Femur (tissue), 1 donor: ENCODE results near the gene SALL3.

Source experiments
- DNase-seq: peaks from one replicate; pipeline ENCODE4 v3.0.0-alpha.2; 2017

The SALL3 gene

DNA sequence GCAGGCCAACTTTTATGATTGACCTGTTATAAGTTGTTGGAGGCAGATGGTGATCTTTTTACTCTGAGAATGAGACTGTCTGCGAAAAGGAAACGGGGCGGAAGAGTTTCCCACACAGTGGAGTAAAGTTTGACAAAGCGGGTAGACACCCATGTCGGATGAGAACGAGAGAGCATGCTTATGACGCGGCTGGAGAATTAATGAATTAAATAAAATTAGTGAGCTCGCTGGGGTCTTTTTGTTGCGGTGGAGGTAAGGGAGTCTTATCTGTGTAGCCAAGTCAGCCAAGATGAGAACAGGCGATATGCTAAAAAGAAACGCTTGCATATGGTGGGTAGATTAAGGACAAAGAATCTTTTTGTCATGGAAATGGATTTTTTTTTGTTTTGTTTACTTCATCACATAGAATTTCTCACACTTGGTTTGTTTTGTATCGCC is 1.8 kb downstream of the SALL3 start:
- DNase-seq, result no peak

GRCh38 chr18:78981989-78982620 is 2.5 kb downstream of the SALL3 start:
- DNase-seq, result no peak

- DNase-seq, result peak; percentile 1
Measured at GRCh38 chr18:78983512-78983911, 3.9 kb downstream of the SALL3 start.

GRCh38 chr18:78984941-78985784 is 5.5 kb downstream of the SALL3 start:
- peak; percentile 12 for DNase-seq

GRCh38 chr18:78986018-78986481 is 6.4 kb downstream of the SALL3 start:
- peak; percentile 39 for DNase-seq

DNA sequence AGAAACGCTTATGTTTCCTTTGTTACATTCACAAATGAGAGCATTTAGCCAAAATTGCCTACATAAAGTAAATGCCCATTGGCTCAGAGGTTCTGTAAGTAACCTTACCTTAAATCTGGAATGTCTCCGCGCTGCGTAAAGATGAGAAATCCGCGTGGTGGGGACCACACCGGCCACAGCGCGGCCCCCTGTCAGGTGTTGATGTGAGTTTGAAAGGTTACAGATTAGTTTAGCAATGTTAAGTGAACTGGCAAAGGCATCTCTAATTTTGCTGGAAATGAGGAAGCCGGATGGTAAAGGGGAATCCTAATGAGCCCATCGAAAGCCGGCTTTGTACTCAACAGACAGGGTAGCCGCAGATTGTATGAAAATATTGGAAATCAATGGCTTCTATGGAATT is 11.8 kb downstream of the SALL3 start:
- no peak for DNase-seq

DNA sequence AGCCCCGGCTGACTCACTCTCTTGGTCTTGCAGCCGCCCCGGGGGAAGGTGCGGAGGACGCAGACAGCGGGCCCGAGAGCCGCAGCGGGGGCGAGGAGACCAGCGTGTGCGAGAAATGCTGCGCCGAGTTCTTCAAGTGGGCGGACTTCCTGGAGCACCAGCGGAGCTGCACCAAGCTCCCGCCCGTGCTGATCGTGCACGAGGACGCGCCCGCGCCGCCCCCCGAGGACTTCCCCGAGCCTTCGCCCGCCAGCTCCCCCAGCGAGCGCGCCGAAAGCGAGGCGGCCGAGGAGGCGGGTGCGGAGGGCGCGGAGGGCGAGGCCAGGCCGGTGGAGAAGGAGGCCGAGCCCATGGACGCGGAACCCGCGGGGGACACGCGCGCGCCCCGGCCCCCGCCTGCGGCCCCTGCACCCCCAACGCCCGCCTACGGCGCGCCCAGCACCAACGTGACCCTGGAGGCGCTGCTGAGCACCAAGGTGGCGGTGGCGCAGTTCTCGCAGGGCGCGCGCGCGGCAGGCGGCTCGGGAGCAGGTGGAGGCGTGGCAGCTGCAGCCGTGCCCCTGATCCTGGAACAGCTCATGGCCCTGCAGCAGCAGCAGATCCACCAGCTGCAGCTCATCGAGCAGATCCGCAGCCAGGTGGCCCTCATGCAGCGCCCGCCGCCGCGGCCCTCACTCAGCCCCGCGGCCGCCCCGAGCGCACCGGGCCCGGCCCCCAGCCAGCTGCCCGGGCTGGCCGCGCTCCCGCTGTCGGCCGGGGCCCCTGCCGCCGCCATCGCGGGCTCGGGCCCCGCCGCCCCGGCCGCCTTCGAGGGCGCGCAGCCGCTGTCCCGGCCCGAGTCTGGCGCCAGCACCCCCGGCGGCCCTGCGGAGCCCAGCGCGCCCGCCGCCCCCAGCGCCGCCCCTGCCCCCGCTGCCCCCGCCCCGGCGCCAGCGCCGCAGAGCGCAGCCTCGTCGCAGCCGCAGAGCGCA is 12.7 kb downstream of the SALL3 start:
- no peak for DNase-seq

DNA sequence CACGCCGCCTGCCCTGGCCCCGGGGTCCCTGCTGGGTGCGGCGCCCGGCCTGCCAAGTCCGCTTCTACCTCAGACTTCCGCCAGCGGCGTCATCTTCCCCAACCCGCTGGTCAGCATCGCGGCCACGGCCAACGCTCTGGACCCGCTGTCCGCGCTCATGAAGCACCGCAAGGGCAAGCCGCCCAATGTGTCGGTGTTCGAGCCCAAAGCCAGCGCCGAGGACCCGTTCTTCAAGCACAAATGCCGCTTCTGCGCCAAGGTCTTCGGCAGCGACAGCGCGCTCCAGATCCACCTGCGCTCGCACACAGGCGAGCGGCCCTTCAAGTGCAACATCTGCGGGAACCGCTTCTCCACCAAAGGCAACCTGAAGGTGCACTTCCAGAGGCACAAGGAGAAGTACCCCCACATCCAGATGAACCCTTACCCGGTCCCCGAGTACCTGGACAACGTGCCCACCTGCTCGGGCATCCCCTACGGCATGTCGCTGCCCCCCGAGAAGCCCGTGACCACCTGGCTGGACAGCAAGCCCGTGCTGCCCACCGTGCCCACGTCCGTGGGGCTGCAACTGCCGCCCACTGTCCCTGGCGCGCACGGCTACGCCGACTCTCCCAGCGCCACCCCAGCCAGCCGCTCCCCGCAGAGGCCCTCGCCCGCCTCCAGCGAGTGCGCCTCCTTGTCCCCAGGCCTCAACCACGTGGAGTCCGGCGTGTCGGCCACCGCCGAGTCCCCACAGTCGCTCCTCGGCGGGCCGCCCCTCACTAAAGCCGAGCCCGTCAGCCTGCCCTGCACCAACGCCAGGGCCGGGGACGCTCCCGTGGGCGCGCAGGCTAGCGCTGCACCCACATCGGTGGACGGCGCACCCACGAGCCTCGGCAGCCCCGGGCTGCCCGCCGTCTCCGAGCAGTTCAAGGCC is 13.7 kb downstream of the SALL3 start:
- DNase-seq, result no peak

- DNase-seq, result no peak
Measured at GRCh38 chr18:78994000-78994399, 14.4 kb downstream of the SALL3 start.

DNA sequence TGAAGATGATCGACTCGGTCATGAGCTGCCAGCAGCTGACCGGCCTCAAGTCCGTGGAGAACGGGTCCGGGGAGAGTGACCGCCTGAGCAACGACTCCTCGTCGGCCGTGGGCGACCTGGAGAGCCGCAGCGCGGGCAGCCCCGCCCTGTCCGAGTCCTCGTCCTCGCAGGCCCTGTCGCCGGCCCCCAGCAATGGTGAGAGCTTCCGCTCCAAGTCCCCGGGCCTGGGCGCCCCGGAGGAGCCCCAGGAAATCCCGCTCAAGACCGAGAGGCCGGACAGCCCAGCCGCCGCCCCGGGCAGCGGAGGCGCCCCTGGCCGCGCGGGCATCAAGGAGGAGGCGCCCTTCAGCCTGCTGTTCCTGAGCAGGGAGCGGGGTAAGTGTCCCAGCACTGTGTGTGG is 14.9 kb downstream of the SALL3 start:
- no peak for DNase-seq

DNA sequence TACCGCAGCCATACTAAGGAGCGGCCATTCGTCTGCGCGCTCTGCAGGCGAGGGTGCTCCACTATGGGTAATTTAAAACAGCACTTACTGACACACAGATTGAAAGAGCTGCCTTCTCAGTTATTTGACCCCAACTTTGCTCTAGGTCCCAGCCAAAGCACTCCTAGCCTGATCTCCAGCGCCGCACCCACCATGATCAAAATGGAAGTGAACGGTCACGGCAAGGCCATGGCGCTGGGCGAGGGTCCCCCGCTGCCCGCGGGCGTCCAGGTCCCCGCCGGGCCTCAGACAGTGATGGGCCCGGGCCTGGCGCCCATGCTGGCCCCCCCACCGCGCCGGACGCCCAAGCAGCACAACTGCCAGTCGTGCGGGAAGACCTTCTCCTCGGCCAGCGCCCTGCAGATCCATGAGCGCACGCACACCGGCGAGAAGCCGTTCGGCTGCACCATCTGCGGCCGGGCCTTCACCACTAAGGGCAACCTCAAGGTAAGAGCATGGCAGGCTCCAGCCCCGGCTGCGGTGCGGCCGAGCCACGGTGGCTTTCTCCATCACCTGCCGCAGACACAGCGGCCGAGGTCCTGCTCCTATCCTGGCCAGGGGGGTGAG is 15.5 kb downstream of the SALL3 start:
- DNase-seq, result no peak

GRCh38 chr18:78995740-78996395 is 16.2 kb downstream of the SALL3 start:
- DNase-seq, result no peak

DNA sequence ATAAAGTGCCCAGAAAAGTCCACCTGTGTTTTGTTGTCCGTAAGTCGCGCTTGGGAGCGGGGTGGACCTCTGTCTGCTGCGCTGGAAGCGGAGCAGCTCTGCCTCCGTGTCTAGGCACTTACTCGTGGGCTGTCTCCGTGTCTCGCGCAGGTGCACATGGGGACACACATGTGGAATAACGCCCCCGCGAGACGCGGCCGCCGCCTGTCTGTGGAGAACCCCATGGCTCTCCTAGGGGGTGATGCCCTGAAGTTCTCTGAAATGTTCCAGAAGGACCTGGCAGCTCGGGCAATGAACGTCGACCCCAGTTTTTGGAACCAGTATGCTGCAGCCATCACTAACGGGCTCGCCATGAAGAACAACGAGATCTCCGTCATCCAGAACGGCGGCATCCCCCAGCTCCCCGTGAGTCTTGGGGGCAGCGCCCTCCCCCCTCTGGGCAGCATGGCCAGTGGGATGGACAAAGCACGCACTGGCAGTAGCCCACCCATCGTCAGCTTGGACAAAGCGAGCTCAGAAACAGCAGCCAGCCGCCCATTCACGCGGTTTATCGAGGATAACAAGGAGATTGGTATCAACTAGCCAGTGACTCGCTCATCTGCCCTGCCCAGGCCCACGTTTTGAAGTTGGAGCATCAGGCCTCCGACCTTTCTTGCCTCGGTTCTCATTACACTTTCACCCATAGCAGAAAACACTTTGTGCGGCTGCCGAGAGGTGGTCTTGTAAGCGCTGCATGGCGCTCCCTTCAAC is 17.3 kb downstream of the SALL3 start:
- DNase-seq, result no peak

- no peak for DNase-seq
Measured at GRCh38 chr18:78998371-78999071, 18.9 kb downstream of the SALL3 start.

DNA sequence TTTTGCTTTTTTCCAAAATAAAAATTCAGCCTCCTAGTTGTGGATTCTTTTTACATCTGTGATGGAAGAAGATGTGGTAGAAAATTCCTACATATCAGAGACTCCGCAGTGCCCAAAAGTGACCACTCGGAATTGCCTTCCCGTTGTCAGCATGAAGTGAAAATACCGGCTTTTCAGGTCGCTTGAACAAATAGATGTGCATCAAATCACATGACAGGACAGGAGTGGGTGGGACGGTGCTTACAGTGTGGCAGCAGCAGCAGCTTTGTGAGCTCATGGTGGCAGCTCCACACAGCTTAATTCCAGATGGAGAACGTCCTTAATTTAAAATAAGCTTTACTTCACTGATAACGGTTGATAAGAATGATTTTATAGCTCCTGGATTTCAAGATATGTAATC is 20.3 kb downstream of the SALL3 start:
- no peak for DNase-seq

DNA sequence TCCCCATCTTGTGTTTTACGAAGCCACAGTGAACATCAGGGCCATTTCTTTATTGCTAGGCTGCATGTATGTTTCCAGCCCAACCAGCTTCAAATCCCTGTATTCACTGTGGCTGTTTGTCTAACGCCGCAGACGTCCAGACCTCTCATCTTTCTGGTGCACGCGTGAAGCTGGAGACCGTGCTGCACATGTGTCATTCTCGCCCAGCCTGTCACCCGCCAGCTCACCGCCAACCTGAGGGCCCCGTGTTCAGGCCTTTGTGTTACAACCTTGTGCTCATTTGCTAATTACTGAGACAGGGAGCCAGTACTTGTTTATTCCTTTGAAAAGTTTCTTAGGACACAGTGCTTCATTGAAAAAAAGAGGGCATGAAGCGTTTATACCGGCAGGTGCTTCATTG is 21.4 kb downstream of the SALL3 start:
- no peak for DNase-seq

DNA sequence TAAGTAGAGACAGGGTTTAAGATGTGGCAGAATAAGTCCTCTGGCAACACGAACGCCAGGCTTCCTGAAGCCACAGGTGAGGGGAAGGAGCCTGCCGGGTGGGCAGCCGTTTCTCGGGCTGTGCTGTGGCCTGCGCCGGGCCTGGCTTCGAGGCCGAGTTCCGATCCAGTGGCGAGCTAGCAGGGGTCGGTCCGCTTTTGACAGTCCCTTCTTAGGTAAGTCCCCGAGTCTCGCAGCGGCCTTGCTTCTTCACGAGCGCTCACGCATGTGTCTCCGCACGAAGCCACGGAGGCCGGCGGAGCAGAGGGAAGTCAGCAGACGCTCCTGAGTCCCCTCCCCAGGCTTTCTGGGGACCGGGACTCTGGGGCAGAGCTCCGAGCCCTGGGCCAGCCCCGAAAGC is 26.0 kb downstream of the SALL3 start:
- no peak for DNase-seq

DNA sequence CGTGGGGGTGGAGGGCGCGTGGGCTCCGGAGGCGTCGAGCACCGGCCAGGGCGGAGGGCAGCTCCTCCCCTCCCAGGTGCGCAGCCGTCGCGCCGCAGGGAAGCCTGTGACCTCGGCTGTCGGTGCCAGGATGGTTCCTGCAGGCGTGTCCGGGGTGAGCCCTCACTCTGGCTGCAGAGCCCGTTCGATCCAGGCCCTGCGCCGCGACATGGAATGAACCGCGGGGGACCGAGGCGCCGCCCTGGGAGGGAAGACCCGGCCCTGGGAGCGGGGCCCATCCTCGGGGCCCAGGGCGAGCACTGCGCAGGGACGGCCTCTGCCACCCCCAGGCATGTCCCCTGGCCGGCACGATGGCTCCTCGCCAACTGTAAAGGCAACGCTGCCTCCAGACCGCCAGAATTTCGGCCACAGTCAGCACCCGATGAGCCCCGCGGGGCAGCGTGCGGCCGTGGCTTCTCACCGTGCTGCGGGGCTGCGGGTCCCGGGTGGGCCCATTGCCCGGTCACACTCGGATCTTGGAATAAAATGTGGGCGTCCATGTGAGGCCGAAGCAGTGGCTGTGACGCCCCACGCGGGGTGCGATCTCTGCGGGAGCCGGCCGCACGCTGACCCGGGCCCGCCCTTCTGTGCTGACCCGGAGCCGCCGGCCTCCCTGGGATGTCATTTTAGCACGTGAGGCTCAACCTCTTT is 26.6 kb downstream of the SALL3 start:
- DNase-seq, result no peak

DNA sequence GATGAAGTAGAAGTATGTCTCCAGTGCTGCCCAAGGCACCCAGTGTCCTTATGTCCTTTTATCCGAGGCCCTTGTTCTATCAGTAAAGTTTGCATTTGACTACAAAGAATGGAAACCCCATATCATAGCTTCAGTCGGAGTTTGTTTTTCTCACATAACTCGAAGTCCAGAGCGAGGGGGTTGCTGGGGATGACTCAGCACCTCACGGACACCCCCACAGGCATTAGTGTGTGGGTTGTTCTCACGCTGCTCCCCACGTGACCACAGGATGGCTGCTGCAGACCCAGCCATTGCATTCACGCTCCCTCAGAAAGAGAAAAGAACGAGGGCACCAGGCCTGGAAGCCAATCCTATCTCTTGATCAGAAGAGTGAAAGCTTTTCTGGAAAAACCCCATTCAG is 27.8 kb downstream of the SALL3 start:
- no peak for DNase-seq
